GM12878 (cell line): ENCODE measurements around the gene CRYZL1. TPM values are rescaled to one million over a fixed set of nuclear protein-coding genes. Genes with fewer than 3 reads are reported as not detected.

Experiments used
- CREB1 ChIP-seq: IDR thresholded peaks from 2 replicates; pipeline ENCODE4 v1.6.1; 2012; ENCODE audit warnings: low read depth, mild to moderate bottlenecking, inconsistent platforms
- ESRRA ChIP-seq: IDR thresholded peaks from 2 replicates; pipeline ENCODE4 v1.6.1; 2012; ENCODE audit warnings: mild to moderate bottlenecking, low read length, improper control_type of control experiment
- IKZF1 ChIP-seq: fragments of 450-650 bp; conservative IDR thresholded peaks from 2 replicates; pipeline ENCODE4 v1.6.1; 2017; ENCODE audit warnings: antibody characterized with exemption, mild to moderate bottlenecking
- NFYA ChIP-seq: IDR thresholded peaks from 2 replicates; pipeline ENCODE4 v1.6.1; 2011; ENCODE audit warnings: low read depth, mild to moderate bottlenecking, low read length, improper control_type of control experiment, borderline replicate concordance
- NR2F1 ChIP-seq: fragments of 450-650 bp; conservative IDR thresholded peaks from 2 replicates; pipeline ENCODE4 v1.6.1; 2017; ENCODE audit warnings: mild to moderate bottlenecking
- SMC3 ChIP-seq: IDR thresholded peaks from 2 replicates; pipeline ENCODE4 v1.6.1; 2011; ENCODE audit warnings: low read length, improper control_type of control experiment, borderline replicate concordance
- TCF12 ChIP-seq: IDR thresholded peaks from 2 replicates; pipeline ENCODE4 v1.6.1; 2011; ENCODE audit warnings: low read depth, mild to moderate bottlenecking, low read length
- YY1 ChIP-seq: IDR thresholded peaks from 2 replicates; pipeline ENCODE4 v1.6.1; 2011; ENCODE audit warnings: low read depth, mild to moderate bottlenecking, low read length
- ZBED1 ChIP-seq: IDR thresholded peaks from 2 replicates; pipeline ENCODE4 v1.6.1; 2016; ENCODE audit warnings: borderline replicate concordance
- ZNF217 ChIP-seq: fragments of 450-650 bp; IDR thresholded peaks from 2 replicates; pipeline ENCODE4 v1.6.1; 2017; ENCODE audit warnings: antibody characterized with exemption, mild to moderate bottlenecking
- polyA plus RNA-seq, 11 experiments: library from polyadenylated mRNA; depleted of rRNA in 4 of 11; unstranded in 6 of 11; stranded (reverse) in 5 of 11; fragments of >200 nt; fragmentation: Nextera tagmentation in 4 of 11; fragmentation: Illumina TruSeq in 1 of 11; extraction: Ambion mirVana in 4 of 11; extraction: Trizol in 1 of 11; gene quantifications; 1 replicate in 1 of 11; 2 replicates in 10 of 11; pipeline versions ENCODE4 v1.2.1 to v1.2.3, GENCODE V29; 2011 to 2016; ENCODE audit warnings: inconsistent platforms in 2 of 11, missing spikeins in 2 of 11, low read depth in 1 of 11
- total RNA-seq, 4 experiments: library from RNA; depleted of rRNA in 3 of 4; stranded (reverse); fragments of >200 nt in 3 of 4; fragmentation: Illumina TruSeq in 1 of 4; extraction: Trizol in 1 of 4; gene quantifications; 2 replicates each; pipeline versions ENCODE4 v1.2.1 to v1.2.3, GENCODE V29; 2013 to 2021
- TF ChIP-seq, protein P1 (sequence below): IDR thresholded peaks from 2 replicates; pipeline ENCODE4 v1.6.1; 2012; ENCODE audit warnings: improper control_type of control experiment, low read depth, low read length; ENCODE audit not compliant: insufficient replicate concordance

Gene CRYZL1
- total and polyA plus RNA-seq, 10 of the 15 experiments (the other 5 are each of a cell fraction or from before 2014, with no cell fraction given), result 14.3 to 72.4 (median 30.7) TPM

DNA sequence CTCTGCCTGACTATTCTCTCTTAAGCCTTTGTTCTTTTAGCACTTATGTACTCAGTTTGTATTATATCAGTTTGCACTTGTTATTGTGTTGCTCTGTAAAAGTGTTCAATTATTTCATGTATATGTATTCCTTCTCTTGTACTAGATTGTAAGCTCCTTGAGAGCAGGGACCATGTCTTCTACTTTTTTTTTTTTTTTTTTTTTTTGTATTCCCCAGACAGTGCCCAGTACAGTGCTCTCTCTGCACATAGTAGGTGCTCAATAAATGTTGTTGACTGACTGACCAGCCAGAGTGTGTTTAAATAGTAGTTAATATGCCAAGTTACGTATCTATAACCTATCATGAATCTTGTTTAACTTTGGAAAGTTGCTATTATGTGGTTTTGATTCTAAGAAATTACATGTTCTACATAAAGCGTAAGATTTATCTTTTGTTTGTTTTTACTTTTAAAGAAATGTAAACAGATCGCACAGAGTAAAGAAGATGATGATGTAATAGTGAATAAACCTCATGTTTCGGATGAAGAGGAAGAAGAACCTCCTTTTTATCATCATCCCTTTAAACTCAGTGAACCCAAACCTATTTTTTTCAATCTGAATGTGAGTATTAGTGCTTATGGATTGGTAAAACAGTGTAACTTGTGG is 82.6 kb downstream of the CRYZL1 start (continued):
- TF ChIP-seq, protein P1, sequence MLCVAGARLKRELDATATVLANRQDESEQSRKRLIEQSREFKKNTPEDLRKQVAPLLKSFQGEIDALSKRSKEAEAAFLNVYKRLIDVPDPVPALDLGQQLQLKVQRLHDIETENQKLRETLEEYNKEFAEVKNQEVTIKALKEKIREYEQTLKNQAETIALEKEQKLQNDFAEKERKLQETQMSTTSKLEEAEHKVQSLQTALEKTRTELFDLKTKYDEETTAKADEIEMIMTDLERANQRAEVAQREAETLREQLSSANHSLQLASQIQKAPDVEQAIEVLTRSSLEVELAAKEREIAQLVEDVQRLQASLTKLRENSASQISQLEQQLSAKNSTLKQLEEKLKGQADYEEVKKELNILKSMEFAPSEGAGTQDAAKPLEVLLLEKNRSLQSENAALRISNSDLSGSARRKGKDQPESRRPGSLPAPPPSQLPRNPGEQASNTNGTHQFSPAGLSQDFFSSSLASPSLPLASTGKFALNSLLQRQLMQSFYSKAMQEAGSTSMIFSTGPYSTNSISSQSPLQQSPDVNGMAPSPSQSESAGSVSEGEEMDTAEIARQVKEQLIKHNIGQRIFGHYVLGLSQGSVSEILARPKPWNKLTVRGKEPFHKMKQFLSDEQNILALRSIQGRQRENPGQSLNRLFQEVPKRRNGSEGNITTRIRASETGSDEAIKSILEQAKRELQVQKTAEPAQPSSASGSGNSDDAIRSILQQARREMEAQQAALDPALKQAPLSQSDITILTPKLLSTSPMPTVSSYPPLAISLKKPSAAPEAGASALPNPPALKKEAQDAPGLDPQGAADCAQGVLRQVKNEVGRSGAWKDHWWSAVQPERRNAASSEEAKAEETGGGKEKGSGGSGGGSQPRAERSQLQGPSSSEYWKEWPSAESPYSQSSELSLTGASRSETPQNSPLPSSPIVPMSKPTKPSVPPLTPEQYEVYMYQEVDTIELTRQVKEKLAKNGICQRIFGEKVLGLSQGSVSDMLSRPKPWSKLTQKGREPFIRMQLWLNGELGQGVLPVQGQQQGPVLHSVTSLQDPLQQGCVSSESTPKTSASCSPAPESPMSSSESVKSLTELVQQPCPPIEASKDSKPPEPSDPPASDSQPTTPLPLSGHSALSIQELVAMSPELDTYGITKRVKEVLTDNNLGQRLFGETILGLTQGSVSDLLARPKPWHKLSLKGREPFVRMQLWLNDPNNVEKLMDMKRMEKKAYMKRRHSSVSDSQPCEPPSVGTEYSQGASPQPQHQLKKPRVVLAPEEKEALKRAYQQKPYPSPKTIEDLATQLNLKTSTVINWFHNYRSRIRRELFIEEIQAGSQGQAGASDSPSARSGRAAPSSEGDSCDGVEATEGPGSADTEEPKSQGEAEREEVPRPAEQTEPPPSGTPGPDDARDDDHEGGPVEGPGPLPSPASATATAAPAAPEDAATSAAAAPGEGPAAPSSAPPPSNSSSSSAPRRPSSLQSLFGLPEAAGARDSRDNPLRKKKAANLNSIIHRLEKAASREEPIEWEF, result no peak
- TF ChIP-seq ZNF217 (no peak), CREB1 (no peak), YY1 (no peak), NR2F1 (no peak), ZBED1 (no peak), SMC3 (no peak), TCF12 (no peak), IKZF1 (no peak), NFYA (no peak), ESRRA (no peak)
